ENCODE measurements around the gene UBL4A.
A peak's percentile ranks its signal among the peaks of the same experiment; 100 is the strongest.

UBL4A gene

DNA sequence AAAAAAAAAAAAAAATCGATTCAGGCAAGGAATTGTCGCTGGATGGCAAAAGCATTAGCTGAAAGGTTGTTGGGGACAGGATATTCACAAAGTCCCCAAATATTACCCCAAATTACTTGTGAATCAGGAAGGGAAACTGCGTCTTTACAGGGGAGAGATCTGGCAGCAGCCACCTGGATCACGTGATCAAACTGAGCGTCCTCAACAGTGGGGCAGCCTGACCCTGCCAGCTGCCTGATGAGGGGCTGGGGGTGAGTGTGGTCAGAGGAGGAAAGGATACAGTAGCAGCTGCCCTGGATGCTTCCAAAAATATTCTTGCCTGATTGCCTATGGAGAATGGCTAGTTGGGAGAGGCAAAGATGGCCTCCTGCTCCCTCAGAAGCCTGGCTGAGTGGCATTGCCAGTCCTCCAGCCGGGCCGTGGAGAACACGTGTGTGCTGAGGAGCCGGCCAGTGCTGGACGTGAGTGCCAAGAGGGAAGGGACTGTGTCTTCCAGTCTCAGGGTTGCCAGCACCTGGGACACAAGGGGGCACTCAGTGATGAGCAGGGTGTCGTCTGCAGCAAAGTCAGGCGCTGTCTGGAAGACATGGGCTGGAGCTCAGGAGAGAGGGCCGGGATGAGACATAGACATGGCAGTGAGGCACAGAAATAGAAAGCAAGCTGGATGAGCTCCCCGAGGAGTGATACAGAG, 4.4 kb downstream of the UBL4A start:
- no peak for DNase-seq

DNA sequence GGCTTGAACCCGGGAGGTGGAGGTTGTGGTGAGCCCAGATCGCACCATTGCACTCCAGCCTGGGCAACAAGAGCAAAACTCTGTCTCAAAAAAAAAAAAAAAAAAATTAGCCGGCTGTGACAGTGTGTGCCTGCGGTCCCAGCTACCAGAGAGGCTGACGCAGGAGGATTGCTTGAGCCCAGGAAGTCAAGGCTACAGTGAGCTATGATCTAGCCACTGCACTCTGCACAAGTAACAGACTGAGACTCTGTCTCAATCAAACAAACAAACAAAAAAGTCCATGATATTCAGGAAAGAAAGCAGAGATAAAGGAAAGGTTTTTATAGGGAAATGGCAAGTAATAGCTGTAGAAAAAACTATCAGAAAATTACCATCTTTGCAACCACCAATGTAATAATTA, 5.2 kb downstream of the UBL4A start:
- DNase-seq = no peak

DNA sequence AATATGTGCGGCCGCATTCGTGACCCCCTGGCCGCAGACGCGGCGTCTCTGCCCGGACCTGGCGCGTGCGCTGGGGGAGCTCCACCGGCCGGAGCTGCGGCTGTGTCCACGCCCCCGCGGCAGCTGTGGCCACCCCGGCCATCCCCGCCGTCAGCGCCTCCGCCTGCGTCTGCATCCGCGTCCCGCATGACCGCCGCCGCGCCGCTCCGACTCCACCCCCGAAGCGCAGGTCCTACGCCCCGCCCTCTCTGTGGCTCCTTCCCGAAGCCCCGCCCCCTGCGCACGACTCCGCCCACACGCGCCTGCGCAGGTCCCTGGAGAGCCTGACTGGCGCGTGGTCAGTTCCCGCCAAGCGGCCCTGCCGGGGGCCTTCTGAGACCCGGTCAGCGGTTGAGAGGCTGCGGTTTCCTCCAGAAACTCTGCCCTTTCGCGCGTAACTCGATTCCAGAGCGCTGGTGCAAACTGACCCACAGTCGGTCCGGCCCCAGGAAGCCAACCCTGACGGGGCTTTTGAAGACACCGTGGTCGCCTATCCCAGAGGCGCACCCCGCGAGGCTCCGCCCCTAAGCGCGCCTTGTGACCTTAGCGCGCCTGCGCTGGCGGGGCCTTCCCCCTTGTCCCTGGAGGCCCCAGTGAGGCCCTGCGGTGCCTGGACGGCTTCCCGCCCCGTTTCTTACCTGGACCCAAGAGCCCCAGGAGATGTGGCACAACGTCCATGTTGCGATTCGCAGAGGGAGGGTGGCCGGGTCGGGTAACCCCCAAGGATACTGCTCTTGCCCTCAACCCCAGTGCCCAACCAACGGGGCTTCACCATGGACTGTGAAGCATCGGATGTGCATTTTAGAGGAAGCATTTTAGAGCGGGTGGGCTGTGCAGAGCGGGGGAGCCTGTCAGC, 7.4 kb downstream of the UBL4A start, which contains the start of gene LAGE3:
LAGE3 (minus strand) TSS at position 554 of the 895 bp plus-strand sequence; CDS start at position 188, 366 bp downstream.
- peak; percentile 89 to 90 for DNase-seq

- DNase-seq = no peak
Observed at GRCh38 chrX:154477891-154478477, 8.4 kb downstream of the UBL4A start.

GRCh38 chrX:154476821-154477220, 9.6 kb downstream of the UBL4A start:
- no peak for DNase-seq

DNA sequence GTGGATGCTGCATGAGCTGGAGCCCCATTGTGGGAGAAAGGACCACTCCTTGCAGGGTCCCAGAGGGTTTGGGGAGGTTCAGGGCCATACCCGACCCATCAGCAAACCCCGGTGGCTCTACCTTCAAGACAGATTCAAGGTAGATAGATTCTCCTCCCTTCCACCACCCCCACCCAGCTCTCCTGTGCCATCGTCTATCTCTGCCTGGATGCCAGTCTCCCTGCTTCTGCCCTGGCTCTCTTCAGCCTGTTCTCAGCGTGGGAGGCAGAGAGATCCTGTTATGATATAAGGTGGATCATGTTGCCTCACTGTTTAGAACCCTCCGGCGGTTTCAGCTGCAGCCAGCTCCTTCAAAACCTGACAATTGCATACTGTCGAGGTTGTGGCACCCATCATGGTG, 12.7 kb downstream of the UBL4A start:
- DNase-seq = no peak

DNA sequence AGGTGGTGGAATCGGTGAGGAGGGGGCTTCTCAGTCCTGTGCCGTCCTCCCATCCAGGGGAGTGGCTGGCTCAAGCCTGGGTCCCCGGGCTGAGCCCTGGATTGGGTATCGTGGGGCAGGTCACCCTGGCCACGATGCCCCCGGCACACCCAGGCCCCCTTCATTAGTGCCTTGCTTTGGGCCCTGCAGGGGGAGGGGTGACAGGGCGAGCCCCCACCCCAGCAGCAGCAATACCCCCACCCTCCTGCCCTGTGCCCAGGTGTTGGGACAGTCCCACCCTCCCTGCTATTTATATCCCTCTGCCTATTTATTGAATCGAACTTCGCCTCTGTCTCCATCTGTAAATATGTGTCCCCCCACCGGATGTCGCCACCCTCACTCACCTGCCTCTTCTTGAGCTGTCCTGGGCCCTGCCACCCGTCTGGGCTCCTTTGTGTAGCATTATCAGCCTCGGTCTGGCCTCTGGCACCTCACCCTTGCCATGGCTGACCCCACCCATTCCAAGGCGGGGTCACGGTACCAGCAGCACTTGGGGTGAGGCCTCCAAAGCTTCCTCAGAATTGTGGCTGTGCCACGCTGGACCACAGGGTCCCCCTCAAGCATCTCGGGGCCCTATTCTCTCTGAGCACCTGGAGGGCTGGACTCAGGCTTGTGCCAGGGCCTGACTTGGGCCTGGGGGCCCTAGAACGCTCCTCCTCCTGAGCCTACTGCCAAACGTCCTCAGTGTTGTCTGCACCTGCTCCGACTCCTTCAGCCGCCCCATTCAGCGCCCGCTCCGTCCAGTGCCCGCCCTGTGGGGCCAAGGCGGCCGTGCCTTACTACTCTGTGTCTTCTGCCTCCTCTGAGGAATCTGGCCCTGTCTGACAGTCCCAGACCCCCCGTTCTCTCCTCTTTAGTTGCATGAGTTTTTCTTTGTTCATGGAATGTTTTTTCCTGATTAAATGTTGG, 13.5 kb downstream of the UBL4A start:
- no peak for DNase-seq

- DNase-seq = no peak
Observed at GRCh38 chrX:154471839-154472684, 14.4 kb downstream of the UBL4A start.

- no peak for DNase-seq
Observed at GRCh38 chrX:154470914-154471568, 15.4 kb downstream of the UBL4A start.

DNA sequence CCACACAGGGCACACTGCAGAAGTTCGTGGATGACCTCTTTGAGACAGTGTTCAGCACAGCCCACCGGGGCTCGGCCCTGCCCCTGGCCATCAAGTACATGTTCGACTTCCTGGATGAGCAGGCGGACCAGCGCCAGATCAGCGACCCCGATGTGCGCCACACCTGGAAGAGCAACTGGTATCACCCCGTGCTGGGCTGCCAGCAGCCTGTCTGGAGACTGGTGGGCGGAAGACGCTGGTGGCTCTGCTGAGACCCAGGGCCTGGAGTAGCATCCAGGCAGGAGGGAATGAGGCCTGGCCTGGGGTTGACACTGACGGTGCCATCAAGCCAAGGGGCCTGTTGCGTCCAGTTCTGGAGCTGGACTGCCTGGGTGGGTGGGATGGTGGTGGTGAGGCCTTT, 16.0 kb downstream of the UBL4A start:
- no peak for DNase-seq

DNA sequence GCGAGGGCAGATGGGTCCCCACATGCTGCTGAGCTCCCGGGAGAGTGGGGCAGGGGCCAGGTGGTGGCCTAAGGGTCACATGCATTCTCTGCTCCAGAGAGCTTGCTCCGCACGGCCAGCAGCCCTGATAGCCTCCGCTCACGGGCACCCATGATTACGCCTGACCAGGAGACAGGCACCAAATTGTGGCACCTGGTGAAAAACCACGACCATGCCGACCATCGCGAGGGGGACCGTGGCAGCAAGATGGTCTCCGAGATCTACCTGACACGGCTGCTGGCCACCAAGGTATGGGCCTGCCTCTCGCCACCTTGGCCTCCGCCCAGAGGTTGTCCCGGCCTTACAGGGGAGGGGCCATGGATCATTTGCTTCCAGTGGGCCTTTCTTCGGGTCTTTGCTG, 16.5 kb downstream of the UBL4A start:
- DNase-seq = no peak

GRCh38 chrX:154469114-154469513, 17.3 kb downstream of the UBL4A start:
- DNase-seq = no peak

DNA sequence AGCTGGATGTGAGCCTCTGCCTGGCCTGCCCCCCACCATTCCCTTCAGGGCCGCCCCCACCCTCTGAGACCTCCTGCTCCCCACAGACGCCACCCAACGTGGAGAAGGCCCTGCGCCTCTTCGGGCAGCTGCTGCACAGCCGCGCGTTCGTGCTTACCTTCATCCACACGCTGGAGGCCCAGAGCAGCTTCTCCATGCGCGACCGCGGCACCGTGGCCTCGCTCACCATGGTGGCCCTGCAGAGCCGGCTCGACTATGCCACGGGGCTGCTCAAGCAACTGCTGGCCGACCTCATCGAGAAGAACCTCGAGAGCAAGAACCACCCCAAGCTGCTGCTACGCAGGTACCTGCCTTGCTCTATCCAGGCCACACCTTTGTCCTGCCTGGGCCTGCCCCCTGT, 18.2 kb downstream of the UBL4A start:
- no peak for DNase-seq

DNA sequence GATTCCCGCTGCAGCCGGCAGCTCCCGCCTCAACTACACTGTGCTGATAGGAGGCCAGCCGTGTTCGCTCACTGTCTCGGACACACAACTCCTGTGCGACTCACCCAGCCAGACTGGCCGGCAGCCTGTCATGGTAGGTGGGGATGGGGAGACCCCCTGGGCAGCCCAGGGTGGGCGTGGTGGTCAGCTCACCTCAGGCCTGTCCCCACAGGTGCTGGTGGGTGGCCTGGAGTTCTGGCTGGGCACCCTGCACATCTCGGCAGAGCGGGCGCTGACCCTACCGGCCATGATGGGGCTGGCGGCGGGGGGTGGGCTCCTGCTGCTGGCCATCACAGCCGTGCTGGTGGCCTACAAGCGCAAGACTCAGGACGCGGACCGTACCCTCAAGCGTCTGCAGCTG, 18.9 kb downstream of the UBL4A start:
- no peak for DNase-seq

DNA sequence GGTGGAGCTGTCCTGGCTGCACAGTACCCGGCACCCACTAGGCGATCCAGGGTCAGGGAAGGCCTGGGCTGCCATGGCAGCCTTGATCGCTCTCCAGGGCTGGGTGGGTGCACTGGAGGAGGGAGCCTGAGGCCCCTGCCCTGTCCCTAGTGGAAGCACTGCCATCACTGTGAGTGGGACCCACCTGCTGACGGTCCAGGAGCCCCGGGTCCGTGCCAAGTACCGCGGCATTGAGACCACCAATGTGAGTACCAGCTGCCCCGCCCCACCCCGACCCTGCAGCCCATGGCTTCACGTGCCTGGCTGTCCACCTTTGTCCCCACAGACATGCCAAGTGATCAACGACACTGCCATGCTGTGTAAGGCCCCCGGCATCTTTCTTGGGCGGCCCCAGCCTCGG, 19.5 kb downstream of the UBL4A start:
- DNase-seq = no peak

- no peak for DNase-seq
Observed at GRCh38 chrX:154466036-154466435, 20.4 kb downstream of the UBL4A start.

- no peak for DNase-seq
Observed at GRCh38 chrX:154465601-154466000, 20.8 kb downstream of the UBL4A start.

DNA sequence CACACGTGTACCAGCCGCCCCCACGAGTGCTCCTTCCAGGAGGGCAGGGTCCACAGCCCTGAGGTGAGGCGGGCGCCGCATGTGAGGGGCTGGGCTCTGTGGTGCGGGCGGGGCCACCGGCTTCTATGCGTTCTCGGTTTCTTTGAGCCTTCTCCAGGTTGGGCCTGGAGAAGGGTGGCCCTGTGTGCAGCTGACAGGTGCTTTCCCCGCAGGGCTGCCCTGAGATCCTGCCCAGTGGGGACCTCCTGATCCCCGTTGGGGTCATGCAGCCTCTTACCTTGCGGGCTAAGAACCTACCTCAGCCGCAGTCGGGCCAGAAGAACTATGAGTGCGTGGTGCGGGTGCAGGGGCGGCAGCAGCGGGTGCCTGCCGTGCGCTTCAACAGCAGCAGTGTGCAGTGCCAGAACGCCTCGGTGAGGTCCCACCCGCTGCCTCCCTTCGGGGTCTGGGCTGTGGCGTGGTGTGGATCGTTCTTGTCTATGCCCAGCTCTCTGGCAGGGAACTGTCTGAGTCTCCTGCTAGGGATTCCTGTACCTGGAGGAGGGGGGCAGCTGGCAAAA, 21.5 kb downstream of the UBL4A start:
- no peak for DNase-seq

GRCh38 chrX:154463611-154464220, 22.7 kb downstream of the UBL4A start:
- no peak for DNase-seq

- DNase-seq = no peak
Observed at GRCh38 chrX:154462396-154462795, 24.0 kb downstream of the UBL4A start.

All from activated CD4-positive, alpha-beta T cell treated with anti-CD3 and anti-CD28 coated beads, Interleukin-2, amount 50 U/mL, for 4 hours (primary cell).